Duodenal mucosa (tissue), 2 donors: ENCODE measurements around the gene UNC5B.

ENCODE experiments used
- H3K27ac ChIP-seq: one replicate; pipeline ENCODE4 v1.7.0; 2013; ENCODE audit warnings: low read depth, low read length
- H3K27me3 ChIP-seq, 2 donors: one replicate each; pipeline ENCODE4 v1.7.0; 2013; ENCODE audit warnings: low read length in 2 of 2, control low read depth in 1 of 2; ENCODE audit not compliant: insufficient read depth in 2 of 2, control insufficient read depth in 1 of 2
- H3K36me3 ChIP-seq, 2 donors: one replicate each; pipeline ENCODE4 v1.7.0; 2013; ENCODE audit warnings: low read length in 2 of 2, control low read depth in 1 of 2; ENCODE audit not compliant: insufficient read depth in 2 of 2, control insufficient read depth in 1 of 2
- H3K4me1 ChIP-seq, 2 donors: one replicate each; pipeline ENCODE4 v1.7.0; 2013; ENCODE audit warnings: low read length in 2 of 2, control low read depth in 1 of 2; ENCODE audit not compliant: insufficient read depth in 2 of 2, control insufficient read depth in 1 of 2
- H3K4me3 ChIP-seq, 2 donors: one replicate each; pipeline ENCODE4 v1.7.0; 2013; ENCODE audit warnings: low read length in 2 of 2, low read depth in 1 of 2
- H3K9ac ChIP-seq, 2 donors: one replicate each; pipeline ENCODE4 v1.7.0; 2013; ENCODE audit warnings: low read length in 2 of 2, low read depth in 1 of 2
- H3K9me3 ChIP-seq, 2 donors: one replicate each; pipeline ENCODE4 v1.7.0; 2013; ENCODE audit warnings: low read length in 2 of 2, control low read depth in 1 of 2; ENCODE audit not compliant: control insufficient read depth in 1 of 2

Gene UNC5B

DNA sequence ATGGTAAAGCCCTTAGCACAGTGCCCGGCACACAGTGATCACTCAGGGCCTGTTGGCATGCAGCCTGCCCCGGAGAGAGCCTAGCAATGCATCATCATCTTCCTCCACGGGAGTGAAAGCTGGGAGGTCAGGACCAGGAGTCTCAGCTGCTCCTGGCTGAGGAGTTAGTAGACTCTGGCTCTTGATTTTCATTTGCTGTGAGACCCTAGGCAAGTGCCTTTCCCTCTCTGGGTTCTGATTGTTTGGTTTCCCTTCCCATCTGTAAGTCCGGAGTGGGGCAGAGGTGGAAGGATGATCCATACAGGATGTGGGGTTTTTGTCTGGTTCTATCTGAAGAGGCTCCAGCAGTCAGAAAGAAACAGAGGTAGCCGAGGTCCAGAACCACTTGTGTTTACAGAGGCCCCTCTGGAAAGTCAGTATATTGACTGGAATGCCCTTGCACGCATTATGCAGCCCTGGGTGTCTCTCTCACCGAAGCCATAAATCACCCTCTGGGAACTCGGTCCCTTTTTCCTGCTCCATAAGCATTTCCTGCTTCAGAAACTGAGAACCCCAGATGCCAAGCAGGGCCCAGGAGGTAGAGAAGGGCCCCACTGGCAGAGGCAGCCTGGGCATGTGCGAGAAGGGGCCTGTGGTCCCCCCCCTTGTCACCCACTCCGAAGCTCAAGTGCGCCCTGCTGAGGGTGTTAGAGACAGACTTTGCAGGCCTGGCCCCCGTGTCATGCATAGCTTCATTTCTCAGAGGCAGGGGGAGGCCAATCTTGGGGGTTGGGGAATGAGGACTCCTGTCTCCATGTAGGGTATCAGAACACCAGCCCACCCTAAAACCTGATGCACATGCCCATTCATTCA is 8.5 kb downstream of the UNC5B start:
- no peaks in the 10 kb centered on the region for H3K9me3 ChIP-seq
- peaks cover 12 to 18% of the 10 kb centered on the region in 2 donors for H3K4me1 ChIP-seq
- no peaks in the 10 kb centered on the region for H3K36me3 ChIP-seq
- peaks cover 6 to 20% of the 10 kb centered on the region in 2 donors for H3K27me3 ChIP-seq
- H3K9ac ChIP-seq = no peak overlapping the region
- no peak overlapping the region for H3K27ac ChIP-seq
- H3K4me3 ChIP-seq = no peak overlapping the region

DNA sequence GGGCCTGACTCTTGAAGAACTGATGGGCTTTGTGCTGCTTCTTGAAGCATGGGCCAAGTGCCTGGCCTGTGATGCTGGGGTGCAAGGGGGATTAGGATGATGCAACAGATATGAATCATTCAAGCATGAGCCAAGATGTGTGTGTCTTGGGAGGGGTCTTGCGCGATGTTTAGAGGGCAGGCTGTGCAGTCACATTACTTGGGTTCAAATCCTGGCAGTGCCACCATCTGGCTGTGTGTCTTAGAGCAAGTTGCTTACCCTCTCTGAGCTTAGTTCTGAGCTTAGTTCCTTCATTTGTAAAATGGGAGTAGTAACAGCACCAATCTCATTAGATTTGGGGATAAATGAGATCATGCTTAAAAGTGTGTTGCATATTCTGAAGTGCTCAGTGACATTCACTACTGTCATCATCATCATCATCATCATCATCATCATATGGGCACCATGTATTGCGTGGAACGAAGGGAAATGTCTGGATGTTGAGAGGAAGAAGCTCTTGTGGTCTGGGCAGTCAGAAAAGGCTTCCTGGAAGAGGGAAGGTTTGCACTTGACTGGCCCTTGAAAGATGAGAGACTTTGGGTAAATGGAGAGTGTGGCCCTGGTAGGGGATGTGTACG is 9.3 kb downstream of the UNC5B start:
- H3K9me3 ChIP-seq = no peaks in the 10 kb centered on the region
- H3K4me3 ChIP-seq = no peak overlapping the region
- H3K4me1 ChIP-seq = peaks cover 6 to 14% of the 10 kb centered on the region in 2 donors
- no peak overlapping the region for H3K27ac ChIP-seq
- H3K36me3 ChIP-seq = no peaks in the 10 kb centered on the region
- H3K9ac ChIP-seq = no peak overlapping the region
- H3K27me3 ChIP-seq = peaks cover 0 to 12% of the 10 kb centered on the region in 2 donors

DNA sequence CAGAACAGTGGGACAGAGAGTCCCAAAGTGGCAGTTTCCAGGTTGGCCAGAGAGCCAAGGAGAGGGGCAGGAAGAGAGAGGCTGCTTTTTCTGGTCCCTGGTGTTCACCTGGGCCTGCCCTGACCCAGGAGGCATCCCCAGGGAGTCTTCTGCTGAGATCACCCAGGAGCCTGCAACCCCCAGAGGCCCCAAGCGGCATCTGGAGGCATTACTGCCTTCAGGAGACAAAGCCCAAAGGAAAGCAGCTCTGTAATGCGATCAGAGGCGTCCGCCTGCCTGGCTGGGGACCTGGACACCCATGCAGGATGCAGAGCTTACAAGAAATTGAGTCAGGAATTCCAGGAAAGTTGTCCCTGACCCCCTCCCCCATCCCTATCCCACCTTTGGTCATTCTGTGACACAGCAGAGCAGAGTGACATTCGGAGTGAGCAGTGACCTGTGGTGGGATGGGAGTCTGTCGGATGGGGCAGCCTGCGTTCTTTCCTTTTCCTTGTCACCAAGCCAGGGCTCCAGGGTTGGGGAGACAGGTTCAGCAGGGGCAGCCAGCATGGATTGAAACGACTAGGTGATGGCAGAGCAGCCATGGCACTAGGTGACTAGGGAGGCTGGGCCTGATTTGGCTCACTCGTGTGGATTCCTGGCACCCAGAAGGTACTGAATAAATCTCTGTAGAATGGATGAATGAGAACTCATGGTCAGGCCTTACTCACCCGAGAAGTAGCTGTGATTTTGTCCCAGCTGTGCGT is 10.4 kb downstream of the UNC5B start:
- H3K9ac ChIP-seq = no peak overlapping the region
- H3K27ac ChIP-seq = no peak overlapping the region
- H3K4me1 ChIP-seq = peaks cover 0 to 9% of the 10 kb centered on the region in 2 donors
- H3K36me3 ChIP-seq = no peaks in the 10 kb centered on the region
- no peak overlapping the region for H3K4me3 ChIP-seq
- H3K27me3 ChIP-seq = peaks cover 0 to 9% of the 10 kb centered on the region in 2 donors
- H3K9me3 ChIP-seq = no peaks in the 10 kb centered on the region

DNA sequence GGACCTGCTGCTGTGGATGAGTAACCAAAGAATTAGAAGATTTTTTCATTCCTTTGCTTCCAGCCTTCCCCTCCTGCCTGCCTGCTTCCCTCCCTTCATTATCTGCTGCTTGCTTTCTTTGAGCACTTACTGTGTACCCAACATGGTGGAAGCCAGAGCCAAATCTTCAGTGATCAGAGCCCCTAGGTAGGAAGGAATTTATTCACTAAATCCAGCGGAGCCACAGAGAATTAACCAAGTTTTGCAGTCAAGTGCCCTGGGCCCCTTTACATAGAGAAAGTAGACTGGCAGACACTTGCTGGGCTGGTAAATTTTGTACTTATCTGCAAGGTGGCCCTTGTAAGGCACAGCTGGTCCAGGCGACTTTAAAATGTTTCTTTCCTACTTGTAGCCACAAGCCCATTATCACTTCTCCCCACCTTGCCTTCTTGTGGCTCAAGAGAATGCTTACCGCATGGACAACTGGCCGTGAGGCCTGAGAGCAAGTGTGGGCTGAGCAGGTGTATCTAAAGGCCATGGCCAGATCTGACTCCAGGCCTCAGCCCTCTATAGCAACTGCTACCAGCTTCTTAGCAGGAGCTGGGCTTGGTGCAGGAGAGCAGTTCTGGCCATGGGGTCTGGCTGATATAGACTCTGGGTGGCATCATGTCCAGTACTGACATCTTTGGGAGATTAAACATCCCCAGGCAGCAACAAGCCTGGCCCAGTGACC is 11.1 kb downstream of the UNC5B start:
- no peaks in the 10 kb centered on the region for H3K9me3 ChIP-seq
- peaks cover 0 to 4% of the 10 kb centered on the region in 2 donors for H3K27me3 ChIP-seq
- no peak overlapping the region for H3K9ac ChIP-seq
- no peak overlapping the region for H3K4me3 ChIP-seq
- no peaks in the 10 kb centered on the region for H3K36me3 ChIP-seq
- peaks cover 0 to 2% of the 10 kb centered on the region in 2 donors for H3K4me1 ChIP-seq
- no peak overlapping the region for H3K27ac ChIP-seq

DNA sequence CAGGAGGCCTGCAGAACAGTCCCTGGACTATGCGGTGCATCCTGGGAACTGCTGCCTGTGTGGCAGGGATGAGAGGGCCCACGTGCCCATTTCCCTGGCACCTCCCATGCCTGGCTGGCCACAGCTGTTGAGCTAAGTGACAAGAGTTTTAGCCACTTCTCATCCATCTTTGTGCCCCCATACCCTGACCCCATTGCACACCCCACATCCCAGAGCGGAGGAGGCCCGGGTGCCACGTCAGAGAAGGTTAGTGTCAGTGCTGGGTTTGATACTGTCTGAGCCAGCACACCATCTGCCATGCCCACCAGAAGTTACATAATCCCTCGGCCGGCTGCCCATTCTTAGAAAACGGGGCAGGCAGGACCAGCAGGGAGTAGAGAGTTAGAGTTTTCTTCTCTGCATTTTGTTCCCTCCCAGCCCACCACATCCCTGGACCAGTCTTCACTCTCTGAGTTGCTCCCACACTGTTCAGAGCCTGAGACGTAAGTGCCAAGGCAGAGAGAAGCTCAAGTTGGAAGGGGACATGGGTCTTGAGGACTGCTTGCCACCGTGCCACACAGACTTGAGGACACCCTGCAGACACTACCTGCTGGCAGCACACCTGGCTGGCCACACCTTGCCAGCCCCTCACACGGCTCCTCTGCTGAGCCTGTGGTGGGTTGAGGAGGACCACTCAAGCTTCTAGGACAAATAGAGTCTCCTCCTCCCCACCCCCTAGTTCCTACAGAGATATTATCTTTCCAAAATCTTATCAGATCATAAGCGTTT is 13.1 kb downstream of the UNC5B start:
- peaks cover 0 to 4% of the 10 kb centered on the region in 2 donors for H3K27me3 ChIP-seq
- H3K27ac ChIP-seq = no peak overlapping the region
- peaks cover 0 to 5% of the 10 kb centered on the region in 2 donors for H3K4me1 ChIP-seq
- no peak overlapping the region for H3K9ac ChIP-seq
- no peaks in the 10 kb centered on the region for H3K9me3 ChIP-seq
- no peak overlapping the region for H3K4me3 ChIP-seq
- H3K36me3 ChIP-seq = no peaks in the 10 kb centered on the region

DNA sequence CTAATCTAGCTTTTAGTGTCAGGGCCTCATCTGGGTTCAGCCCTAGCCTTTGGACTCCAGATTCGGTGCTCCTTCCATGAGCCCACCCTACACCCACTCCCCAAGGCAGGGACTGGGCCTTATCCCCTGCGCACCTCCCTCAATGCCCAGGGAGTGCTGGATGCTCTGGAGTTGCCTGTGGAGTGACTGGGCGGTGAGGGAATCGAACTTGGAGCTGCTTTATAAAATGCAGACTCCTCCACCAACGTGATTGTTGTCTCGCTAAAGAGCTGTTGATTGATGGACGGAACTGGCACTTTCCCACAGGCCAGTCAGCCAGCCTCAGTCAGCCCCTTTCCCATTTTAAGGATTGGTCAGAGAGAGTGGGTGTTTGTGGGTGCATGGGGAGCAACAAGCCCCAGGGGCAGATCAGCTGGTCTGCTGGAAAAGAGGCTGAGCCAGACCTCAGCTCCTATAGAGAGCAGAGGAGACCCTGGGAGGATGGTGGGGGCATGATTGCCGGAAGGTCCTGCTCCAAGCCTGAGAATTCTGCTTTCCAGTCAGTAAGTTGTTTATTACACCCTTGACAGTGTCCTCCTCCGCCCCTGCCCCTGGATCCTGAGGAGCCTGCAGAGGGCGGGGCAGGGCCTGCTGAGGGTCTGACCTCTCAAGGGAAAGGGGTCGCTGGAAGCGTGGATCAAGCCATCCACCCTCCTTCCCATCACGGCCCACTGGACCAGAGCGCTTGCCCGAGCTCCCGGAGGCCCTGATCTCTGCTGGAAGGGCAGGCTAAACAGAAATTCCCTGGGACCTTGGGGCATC is 16.7 kb downstream of the UNC5B start:
- no peak overlapping the region for H3K4me3 ChIP-seq
- H3K36me3 ChIP-seq = no peaks in the 10 kb centered on the region
- no peak overlapping the region for H3K9ac ChIP-seq
- no peak overlapping the region for H3K27ac ChIP-seq
- peaks cover 0 to 9% of the 10 kb centered on the region in 2 donors for H3K27me3 ChIP-seq
- no peaks in the 10 kb centered on the region for H3K9me3 ChIP-seq
- peaks cover 16% of the 10 kb centered on the region in 2 donors for H3K4me1 ChIP-seq

DNA sequence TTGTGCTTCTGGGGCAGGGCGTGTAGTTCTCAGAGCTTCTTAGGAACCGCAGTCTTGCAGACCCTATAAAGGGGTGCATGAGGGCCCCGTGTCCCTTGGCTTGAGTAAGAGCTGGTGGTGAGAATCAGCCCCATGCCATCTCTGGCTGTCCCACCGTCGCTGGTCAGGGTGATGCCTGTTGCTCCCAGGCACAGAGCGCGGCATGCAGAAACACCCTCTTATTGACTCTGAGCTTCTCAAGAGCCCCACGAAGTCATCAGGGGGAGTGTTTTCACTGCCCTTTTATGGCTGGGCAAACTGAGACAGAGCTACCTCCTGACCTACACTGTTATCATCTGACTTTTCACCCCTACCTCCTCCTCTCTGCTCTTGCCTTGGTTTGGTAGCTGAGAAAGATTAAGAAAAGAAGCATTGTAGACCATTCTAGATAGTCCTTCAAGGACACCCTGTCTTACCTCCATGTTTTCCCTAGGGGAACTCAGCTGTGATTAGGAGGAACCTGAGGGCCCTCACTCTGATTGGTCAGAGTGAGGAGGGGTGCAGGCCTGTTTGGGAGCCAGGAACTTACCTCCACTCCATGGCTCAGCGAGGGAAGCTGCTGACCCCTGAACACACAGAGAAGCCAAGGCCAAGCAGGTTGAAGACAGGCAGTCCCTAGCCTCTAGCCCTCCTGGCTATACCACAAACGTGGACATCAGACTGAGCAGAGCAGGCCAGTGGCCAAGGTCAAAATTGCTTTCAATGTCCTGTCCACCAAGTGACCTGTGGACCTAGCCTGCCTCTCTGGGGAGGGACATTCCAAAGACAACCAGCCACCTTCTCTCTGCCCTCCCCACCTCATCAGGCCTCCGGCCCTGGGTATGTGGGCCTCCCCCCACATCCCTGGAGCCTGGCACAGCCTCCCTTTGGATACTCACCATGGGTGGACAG is 17.6 kb downstream of the UNC5B start:
- H3K36me3 ChIP-seq = no peaks in the 10 kb centered on the region
- no peaks in the 10 kb centered on the region for H3K9me3 ChIP-seq
- H3K4me1 ChIP-seq = peaks cover 16 to 22% of the 10 kb centered on the region in 2 donors
- H3K27ac ChIP-seq = no peak overlapping the region
- peaks cover 0 to 8% of the 10 kb centered on the region in 2 donors for H3K27me3 ChIP-seq
- no peak overlapping the region for H3K9ac ChIP-seq
- no peak overlapping the region for H3K4me3 ChIP-seq

DNA sequence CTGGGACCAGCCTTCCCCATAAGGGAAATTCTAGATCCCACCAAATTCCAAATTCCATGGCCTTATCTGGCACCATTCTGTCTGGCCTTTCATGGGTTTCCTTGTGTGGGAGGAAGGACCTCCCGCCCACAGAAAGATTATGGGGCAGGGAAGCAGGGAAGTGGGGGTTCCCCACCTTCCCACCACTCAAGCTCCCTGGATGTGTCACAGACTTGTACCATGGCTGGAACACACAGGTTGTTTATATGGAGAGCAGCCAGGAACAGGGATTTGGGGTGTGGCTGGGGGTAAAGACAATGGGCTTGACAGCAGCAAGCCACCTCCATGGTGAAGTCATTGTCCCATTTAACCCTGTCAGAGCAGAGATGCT is 18.3 kb downstream of the UNC5B start:
- peaks cover 17 to 22% of the 10 kb centered on the region in 2 donors for H3K4me1 ChIP-seq
- H3K27me3 ChIP-seq = peaks cover 0 to 9% of the 10 kb centered on the region in 2 donors

More for the DNA sequence above, 18.3 kb downstream of the UNC5B start:
- Histone ChIP-seq H3K27ac (no peak overlapping the region), H3K9ac (no peak overlapping the region), H3K4me3 (no peak overlapping the region), H3K36me3 (no peaks in the 10 kb centered on the region), H3K9me3 (no peaks in the 10 kb centered on the region)
